IMR-90 (cell line): Measurements from ENCODE around the gene EPB41L4A. TPM values are rescaled to one million over a fixed set of nuclear protein-coding genes. Genes with fewer than 3 reads are reported as not detected.

Source experiments
- ATAC-seq: fragments of 200-7000 bp; cut with Tn5 transposase; 2 replicates; pipeline ENCODE4 v1.9.1; 2020; ENCODE audit warnings: low read depth, mild to moderate bottlenecking, moderate library complexity
- BruUV-seq: library from RNA; stranded (reverse); fragments of 400-500 nt; replicated peaks from 2 replicates; lab custom pipeline; 2021; lab: Mats Ljungman, UMichigan
- CTCF ChIA-PET: fragments of 300-600 bp; formaldehyde crosslinking; extraction: SDS; loops from one replicate; lab custom pipeline; 2021; ENCODE audit warnings: antibody characterized with exemption; lab: Yijun Ruan, JAX
- POLR2A ChIA-PET: fragments of 300-600 bp; sonication (Branson Sonifier 250); formaldehyde crosslinking; loops from one replicate; lab custom pipeline; 2022; ENCODE audit warnings: antibody characterized with exemption; ENCODE audit not compliant: unreplicated experiment; lab: Charles Lee
- DNase-seq: peaks from one replicate; pipeline ENCODE4 v3.0.0; 2013
- H2AFZ ChIP-seq: replicated peaks from 2 replicates; pipeline ENCODE3; 2013; ENCODE audit warnings: low read length, mild to moderate bottlenecking; ENCODE audit not compliant: poor library complexity
- H2AK5ac ChIP-seq: 2 replicates; pipeline ENCODE4 v1.6.1; 2013; ENCODE audit warnings: low read depth, low read length, inconsistent platforms
- H2AK9ac ChIP-seq: replicated peaks from 2 replicates; pipeline ENCODE3; 2013; ENCODE audit warnings: mild to moderate bottlenecking, low read depth, low read length, moderate library complexity; ENCODE audit not compliant: poor library complexity
- H2BK120ac ChIP-seq: 2 replicates; pipeline ENCODE4 v1.6.1; 2013; ENCODE audit warnings: low read depth, low read length, inconsistent platforms
- H2BK15ac ChIP-seq: 3 replicates; pipeline ENCODE4 v1.6.1; 2013; ENCODE audit warnings: low read depth, low read length, inconsistent platforms
- H2BK20ac ChIP-seq: 2 replicates; pipeline ENCODE4 v1.6.1; 2013; ENCODE audit warnings: low read depth, mild to moderate bottlenecking, inconsistent platforms, low read length, moderate library complexity
- H2BK5ac ChIP-seq: 2 replicates; pipeline ENCODE4 v1.6.1; 2013; ENCODE audit warnings: mild to moderate bottlenecking, low read depth, low read length, inconsistent platforms; ENCODE audit not compliant: poor library complexity, severe bottlenecking
- H3K14ac ChIP-seq: replicated peaks from 2 replicates; pipeline ENCODE4 v1.6.1; 2013; ENCODE audit warnings: low read depth, low read length, inconsistent platforms
- H3K18ac ChIP-seq: 2 replicates; pipeline ENCODE4 v1.6.1; 2013; ENCODE audit warnings: low read depth, low read length, control low read depth
- H3K23ac ChIP-seq: 2 replicates; pipeline ENCODE4 v1.6.1; 2013; ENCODE audit warnings: low read depth, low read length, inconsistent platforms
- H3K27ac ChIP-seq: 2 replicates; pipeline ENCODE4 v1.5.1; 2013; ENCODE audit warnings: mild to moderate bottlenecking, control low read depth, low read length; ENCODE audit not compliant: insufficient read depth
- H3K27me3 ChIP-seq: 2 replicates; pipeline ENCODE4 v1.6.1; 2013; ENCODE audit warnings: low read length; ENCODE audit not compliant: control insufficient read depth, insufficient read depth
- H3K36me3 ChIP-seq: 2 replicates; pipeline ENCODE4 v1.6.1; 2013; ENCODE audit warnings: low read length, mixed read lengths; ENCODE audit not compliant: control insufficient read depth, insufficient read depth
- H3K4ac ChIP-seq: 2 replicates; pipeline ENCODE4 v1.6.1; 2013; ENCODE audit warnings: low read depth, low read length, inconsistent platforms
- H3K4me1 ChIP-seq: 2 replicates; pipeline ENCODE4 v1.6.1; 2013; ENCODE audit warnings: low read length, mixed read lengths; ENCODE audit not compliant: control insufficient read depth, insufficient read depth
- H3K4me2 ChIP-seq: 2 replicates; pipeline ENCODE4 v1.6.1; 2013; ENCODE audit warnings: low read depth, mild to moderate bottlenecking, control low read depth, low read length, moderate library complexity
- H3K4me3 ChIP-seq: 2 replicates; pipeline ENCODE4 v1.5.1; 2013; ENCODE audit warnings: low read depth, mild to moderate bottlenecking, control low read depth, low read length, moderate library complexity; ENCODE audit not compliant: insufficient read depth
- H3K56ac ChIP-seq: 2 replicates; pipeline ENCODE4 v1.6.1; 2013; ENCODE audit warnings: low read length, inconsistent platforms; ENCODE audit not compliant: insufficient read depth; ENCODE audit errors: extremely low read depth
- H3K79me1 ChIP-seq, 2 experiments: 2 replicates each; pipeline ENCODE4 v1.6.1; 2013; ENCODE audit warnings: low read length in 2 of 2, inconsistent platforms in 1 of 2, low read depth in 1 of 2
- H3K9ac ChIP-seq: 2 replicates; pipeline ENCODE4 v1.6.1; 2013; ENCODE audit warnings: low read depth, low read length, control low read depth
- H3K9me1 ChIP-seq: 2 replicates; pipeline ENCODE4 v1.6.1; 2013; ENCODE audit warnings: low read length, inconsistent platforms; ENCODE audit not compliant: insufficient read depth
- H3K9me3 ChIP-seq: 2 replicates; pipeline ENCODE4 v1.6.1; 2013; ENCODE audit warnings: low read length; ENCODE audit not compliant: control insufficient read depth, insufficient read depth
- H4K20me1 ChIP-seq: 2 replicates; pipeline ENCODE4 v1.6.1; 2013; ENCODE audit warnings: low read length, inconsistent platforms; ENCODE audit not compliant: insufficient read depth
- H4K5ac ChIP-seq: 2 replicates; pipeline ENCODE4 v1.6.1; 2013; ENCODE audit warnings: mild to moderate bottlenecking, low read depth, low read length, control low read depth
- H4K8ac ChIP-seq, 2 experiments: 2 replicates each; pipeline ENCODE4 v1.6.1; 2013; ENCODE audit warnings: low read depth in 2 of 2, low read length in 2 of 2, control low read depth in 1 of 2, inconsistent platforms in 1 of 2
- H4K91ac ChIP-seq: 2 replicates; pipeline ENCODE4 v1.6.1; 2013; ENCODE audit warnings: low read depth, low read length, inconsistent platforms; ENCODE audit not compliant: insufficient read depth
- BHLHE40 ChIP-seq: fragments of 150-350 bp; IDR thresholded peaks from 2 replicates; pipeline ENCODE4 v1.6.1; 2016; ENCODE audit warnings: mild to moderate bottlenecking, low read depth, low read length
- CEBPB ChIP-seq: IDR thresholded peaks from 2 replicates; pipeline ENCODE4 v1.6.1; 2012; ENCODE audit warnings: low read depth, low read length, improper control_type of control experiment
- CHD1 ChIP-seq: IDR thresholded peaks from 2 replicates; pipeline ENCODE4 v1.6.1; 2012; ENCODE audit warnings: low read depth, low read length, improper control_type of control experiment
- FOS ChIP-seq: fragments of 150-350 bp; IDR thresholded peaks from 2 replicates; pipeline ENCODE4 v1.6.1; 2016; ENCODE audit warnings: low read depth, low read length
- MXI1 ChIP-seq: IDR thresholded peaks from 2 replicates; pipeline ENCODE4 v1.6.1; 2012; ENCODE audit warnings: low read depth, mild to moderate bottlenecking, low read length, moderate library complexity, borderline replicate concordance
- NFE2L2 ChIP-seq: fragments of 150-350 bp; IDR thresholded peaks from 2 replicates; pipeline ENCODE4 v1.6.1; 2016; ENCODE audit warnings: low read depth, mild to moderate bottlenecking, low read length
- POLR2A ChIP-seq: IDR thresholded peaks from 2 replicates; pipeline ENCODE4 v1.6.1; 2012; ENCODE audit warnings: mild to moderate bottlenecking, low read depth, low read length
- RCOR1 ChIP-seq: IDR thresholded peaks from 2 replicates; pipeline ENCODE4 v1.6.1; 2012; ENCODE audit warnings: mild to moderate bottlenecking, low read length, improper control_type of control experiment; ENCODE audit not compliant: insufficient replicate concordance
- RFX5 ChIP-seq: IDR thresholded peaks from 2 replicates; pipeline ENCODE4 v1.8.0; 2012; ENCODE audit warnings: low read depth, mild to moderate bottlenecking, low read length, moderate library complexity
- USF2 ChIP-seq: fragments of 150-350 bp; IDR thresholded peaks from 2 replicates; pipeline ENCODE4 v1.6.1; 2017; ENCODE audit warnings: mild to moderate bottlenecking, antibody characterized with exemption, low read length, low read depth
- WGBS, 2 experiments: methylation state at CpG; one replicate each; pipeline versions ENCODE4 v1.1.5 to v1.1.7; 2013; ENCODE audit warnings: missing lambda C conversion rate in 2 of 2; ENCODE audit not compliant: insufficient read length in 1 of 2; ENCODE audit errors: extremely low coverage in 2 of 2; 5-methylcytosine and 5-hydroxymethylcytosine counted together
- dilution Hi-C: fragments of 300-500 bp; cut with HindIII; formaldehyde crosslinking; loops from one replicate; pipeline ENCODE4 v1.14.3; 2018; ENCODE audit warnings: low sequenced_read_pairs; ENCODE audit not compliant: unreplicated experiment
- in situ Hi-C: fragments of 300-500 bp; cut with MboI; formaldehyde crosslinking; loops from 3 replicates; pipeline ENCODE4 v1.14.3; 2019; ENCODE audit warnings: low sequenced_read_pairs, inconsistent platforms, mixed read lengths
- intact Hi-C: fragments of 100-400 bp; cut with micrococcal nuclease; formaldehyde crosslinking; loops from 2 replicates; pipeline ENCODE4 v1.10.0; 2022
- polyA plus RNA-seq, 3 experiments: library from polyadenylated mRNA; depleted of rRNA; stranded (reverse); fragments of >200 nt; gene quantifications; 2 replicates each; pipeline ENCODE4 v1.2.3, GENCODE V29; 2012; ENCODE audit warnings: low replicate concordance in 1 of 3
- total RNA-seq: library from RNA; depleted of rRNA; stranded (reverse); fragments of >200 nt; gene quantifications from 2 replicates; pipeline ENCODE4 v1.2.3, GENCODE V29; 2012
- TF ChIP-seq, protein P1 (sequence below): conservative IDR thresholded peaks from 2 replicates; pipeline ENCODE4 v1.5.1; 2012; ENCODE audit warnings: mild to moderate bottlenecking, low read depth, low read length, improper control_type of control experiment

The EPB41L4A gene
- total and polyA plus RNA-seq, 2 of the 4 experiments (the other 2 are of a cell fraction), result under 0.01 to 0.02 TPM

GRCh38 chr5:112183874-112184273, 235.2 kb downstream of the EPB41L4A start:
- no peak overlapping the region for H3K23ac ChIP-seq
- no peak overlapping the region for H2BK15ac ChIP-seq
- H3K18ac ChIP-seq, result no peak overlapping the region
- ATAC-seq, result no peak
- H3K4me3 ChIP-seq, result no peak overlapping the region
- no peaks in the 10 kb centered on the region for H3K4me1 ChIP-seq
- no peak overlapping the region for H2AFZ ChIP-seq
- CTCF ChIA-PET, result interaction anchor here (1.2 kb wide), 1 partner anchor 23 kb away, joined by 3 read pairs; no protein-coding TSS in a partner anchor
- H3K79me1 ChIP-seq, result no peaks in the 10 kb centered on the region
- no peak overlapping the region for H4K5ac ChIP-seq
- in situ Hi-C loops (no loop called here), dilution Hi-C loops (no loop called here), intact Hi-C loops (no loop called here)
- H3K4ac ChIP-seq, result no peak overlapping the region
- H3K9ac ChIP-seq, result no peak overlapping the region
- H3K4me2 ChIP-seq, result no peak overlapping the region
- H3K36me3 ChIP-seq, result no peaks in the 10 kb centered on the region
- no peak overlapping the region for H2BK20ac ChIP-seq
- TF ChIP-seq NFE2L2 (no peak), MXI1 (no peak), POLR2A (no peak), CEBPB (no peak), RCOR1 (no peak), USF2 (no peak), CHD1 (no peak), FOS (no peak), BHLHE40 (no peak), RFX5 (no peak)
- TF ChIP-seq, protein P1, sequence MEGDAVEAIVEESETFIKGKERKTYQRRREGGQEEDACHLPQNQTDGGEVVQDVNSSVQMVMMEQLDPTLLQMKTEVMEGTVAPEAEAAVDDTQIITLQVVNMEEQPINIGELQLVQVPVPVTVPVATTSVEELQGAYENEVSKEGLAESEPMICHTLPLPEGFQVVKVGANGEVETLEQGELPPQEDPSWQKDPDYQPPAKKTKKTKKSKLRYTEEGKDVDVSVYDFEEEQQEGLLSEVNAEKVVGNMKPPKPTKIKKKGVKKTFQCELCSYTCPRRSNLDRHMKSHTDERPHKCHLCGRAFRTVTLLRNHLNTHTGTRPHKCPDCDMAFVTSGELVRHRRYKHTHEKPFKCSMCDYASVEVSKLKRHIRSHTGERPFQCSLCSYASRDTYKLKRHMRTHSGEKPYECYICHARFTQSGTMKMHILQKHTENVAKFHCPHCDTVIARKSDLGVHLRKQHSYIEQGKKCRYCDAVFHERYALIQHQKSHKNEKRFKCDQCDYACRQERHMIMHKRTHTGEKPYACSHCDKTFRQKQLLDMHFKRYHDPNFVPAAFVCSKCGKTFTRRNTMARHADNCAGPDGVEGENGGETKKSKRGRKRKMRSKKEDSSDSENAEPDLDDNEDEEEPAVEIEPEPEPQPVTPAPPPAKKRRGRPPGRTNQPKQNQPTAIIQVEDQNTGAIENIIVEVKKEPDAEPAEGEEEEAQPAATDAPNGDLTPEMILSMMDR, result no peak
- peaks cover 15% of the 10 kb centered on the region for H3K27me3 ChIP-seq
- H3K14ac ChIP-seq, result no peak overlapping the region
- H3K27ac ChIP-seq, result no peak overlapping the region
- POLR2A ChIA-PET, result no interaction called here
- H3K9me3 ChIP-seq, result no peaks in the 10 kb centered on the region
- WGBS, 2 experiments, result 87% methylated on average over 3 of the region's 8 CpGs; no CpG with 5 or more reads in 1 of the 2 experiments
- no peak overlapping the region for H2AK5ac ChIP-seq
- no peaks in the 10 kb centered on the region for H4K20me1 ChIP-seq
- no peak overlapping the region for H2BK120ac ChIP-seq
- no peaks in the 10 kb centered on the region for H3K9me1 ChIP-seq
- no peak overlapping the region for H4K91ac ChIP-seq
- no peak overlapping the region for H2AK9ac ChIP-seq
- H3K56ac ChIP-seq, result no peak overlapping the region
- no TSS peak for BruUV-seq
- no peak overlapping the region for H4K8ac ChIP-seq
- H2BK5ac ChIP-seq, result no peak overlapping the region
- no peak for DNase-seq
